DMS114 treated with DMSO at 0.1 percent for 48 hours (cell line): Measurements from ENCODE around the gene CCDC106.
A peak's percentile ranks its signal among the peaks of the same experiment; 100 is the strongest.

ENCODE experiments used
- DNase-seq: peaks from one replicate; lab custom pipeline; 2025; ENCODE audit not compliant: unreplicated experiment; lab: John Stamatoyannopoulos, UW

CCDC106 gene

GRCh38 chr19:55647732-55648584 is at the start of gene CCDC106:
CCDC106 (plus strand) TSS chr19:55648212; CDS start chr19:55649047, 835 bp downstream.
- peak; percentile 79 for DNase-seq

GRCh38 chr19:55598719-55599467 is 49.1 kb upstream of the CCDC106 start:
- peak; percentile 86 for DNase-seq

- DNase-seq: peak; percentile 98
Observed at GRCh38 chr19:55599468-55599841, 48.6 kb upstream of the CCDC106 start, which contains the start of gene FIZ1. FIZ1 (minus strand) TSS chr19:55599517; CDS start chr19:55597865, 1,652 bp downstream.

- peak; percentile 92 for DNase-seq
Observed at GRCh38 chr19:55599842-55600661, 48.0 kb upstream of the CCDC106 start, which contains the start of gene ZNF524. ZNF524 (plus strand) TSS chr19:55600288; CDS start chr19:55602113, 1,825 bp downstream.

GRCh38 chr19:55600662-55601028 is 47.4 kb upstream of the CCDC106 start:
- no peak for DNase-seq

- no peak for DNase-seq
Observed at GRCh38 chr19:55601084-55601483, 46.9 kb upstream of the CCDC106 start.

- DNase-seq: no peak
Observed at GRCh38 chr19:55602104-55603001, 45.7 kb upstream of the CCDC106 start.

GRCh38 chr19:55603115-55603514 is 44.9 kb upstream of the CCDC106 start:
- no peak for DNase-seq

- no peak for DNase-seq
Observed at GRCh38 chr19:55603581-55604292, 44.3 kb upstream of the CCDC106 start.

GRCh38 chr19:55605207-55605636 is 42.8 kb upstream of the CCDC106 start:
- DNase-seq: peak; percentile 95

- DNase-seq: peak; percentile 72
Observed at GRCh38 chr19:55605637-55606470, 42.2 kb upstream of the CCDC106 start, which contains the start of gene ZNF865. ZNF865 (plus strand) TSS chr19:55605647; CDS start chr19:55613619, 7,972 bp downstream.

GRCh38 chr19:55606471-55606787 is 41.6 kb upstream of the CCDC106 start:
- no peak for DNase-seq

GRCh38 chr19:55606817-55607216 is 41.2 kb upstream of the CCDC106 start:
- DNase-seq: no peak

GRCh38 chr19:55609326-55609725 is 38.7 kb upstream of the CCDC106 start:
- no peak for DNase-seq

GRCh38 chr19:55611300-55611982 is 36.6 kb upstream of the CCDC106 start:
- no peak for DNase-seq

- DNase-seq: no peak
Observed at GRCh38 chr19:55611983-55612645, 35.9 kb upstream of the CCDC106 start.

- no peak for DNase-seq
Observed at GRCh38 chr19:55613396-55613795, 34.6 kb upstream of the CCDC106 start.
